Ovary (tissue), 9 donors: ENCODE results near the gene FAM170B. TPM values are rescaled to one million over a fixed set of nuclear protein-coding genes. Genes with fewer than 3 reads are reported as not detected.
A peak's percentile ranks its signal among the peaks of the same experiment; 100 is the strongest.

Source experiments
- DNase-seq, 5 donors: peaks; one replicate each; pipeline ENCODE4 v3.0.0-alpha.2; 2019 to 2020
- H3K27ac ChIP-seq, 2 donors: fragments of 200-600 bp; one replicate each; pipeline versions ENCODE4 v1.5.1 to v1.8.0; 2019 to 2022
- H3K27me3 ChIP-seq: fragments of 200-600 bp; one replicate; pipeline ENCODE4 v1.8.0; 2022
- H3K36me3 ChIP-seq: fragments of 200-600 bp; sonication (generic); one replicate; pipeline ENCODE4 v1.5.1; 2019
- H3K4me1 ChIP-seq: one replicate; pipeline ENCODE4 v1.8.1; 2013; ENCODE audit warnings: mild to moderate bottlenecking, moderate library complexity; ENCODE audit not compliant: insufficient read depth
- H3K4me3 ChIP-seq: fragments of 200-600 bp; sonication (generic); one replicate; pipeline ENCODE4 v1.5.1; 2017
- H3K9me3 ChIP-seq, 2 donors: fragments of 200-600 bp in 1 of 2; sonication (generic) in 1 of 2; one replicate each; pipeline versions ENCODE4 v1.5.1 to v1.8.1; 2013 to 2019; ENCODE audit warnings: mild to moderate bottlenecking in 1 of 2, moderate library complexity in 1 of 2
- EP300 ChIP-seq: sonication (generic); formaldehyde crosslinking; IDR thresholded peaks from one replicate; pipeline ENCODE4 v1.6.1; 2017; ENCODE audit warnings: antibody characterized with exemption
- POLR2A ChIP-seq: fragments of 450-650 bp; IDR thresholded peaks from one replicate; pipeline ENCODE4 v1.6.1; 2017; ENCODE audit warnings: antibody characterized with exemption, mild to moderate bottlenecking, moderate library complexity
- WGBS, 3 donors: extraction: QIAGEN DNeasy Blood & Tissue Kit in 1 of 3; methylation state at CpG; one replicate each; pipeline versions ENCODE4 v1.1.5 to v1.1.7; 2013 to 2017; 5-methylcytosine and 5-hydroxymethylcytosine counted together
- intact Hi-C, 4 donors: fragments of 100-400 bp; cut with DNase I; formaldehyde crosslinking; loops; one replicate each; pipeline versions ENCODE4 v1.11.0 to v1.15.1; 2022 to 2023
- polyA plus RNA-seq, 2 donors: library from polyadenylated mRNA; stranded (reverse); fragments of 200-250 nt in 1 of 2; fragments of 350-450 nt in 1 of 2; fragmentation: Illumina TruSeq in 1 of 2; extraction: RNeasy Lipid Tissue Mini Kit (QIAGEN cat#74804) in 1 of 2; gene quantifications; one replicate each; pipeline ENCODE4 v1.2.3, GENCODE V29; 2013 to 2014
- total RNA-seq, 7 donors: library from RNA; depleted of rRNA in 2 of 7; stranded (reverse); fragments of >200 nt in 2 of 7; fragmentation: NEBNext Ultra II Directional in 3 of 7; extraction: Animal tissue kit (Norgen Biotek cat#: 25700) in 3 of 7; gene quantifications; one replicate each; pipeline versions ENCODE4 v1.1.0 to v1.2.4, GENCODE V29; 2016 to 2023
- TF ChIP-seq, protein P1 (sequence below), 3 donors: fragments of 450-650 bp in 2 of 3; fragments of 200-600 bp in 1 of 3; IDR thresholded peaks; one replicate each; pipeline versions ENCODE4 v1.5.1 to v1.8.0; 2016 to 2022; ENCODE audit warnings: antibody characterized with exemption in 3 of 3, mild to moderate bottlenecking in 1 of 3
- donor health status: DM: no; HTN: no; CAD: no; lungs with moderate emphysema.
- donor health status: DM: no; HTN: no; CAD: no.
- donor health status: Bipolar disorder and iron deficiency.
- donor health status: DM: yes; HTN: yes; CAD: no.
- donor health status: DM: no; HTN: no; CAD: no.
- donor health status: DM: yes; HTN: yes; CAD: no.

The FAM170B gene
- total and polyA plus RNA-seq, 9 donors: not detected

DNA sequence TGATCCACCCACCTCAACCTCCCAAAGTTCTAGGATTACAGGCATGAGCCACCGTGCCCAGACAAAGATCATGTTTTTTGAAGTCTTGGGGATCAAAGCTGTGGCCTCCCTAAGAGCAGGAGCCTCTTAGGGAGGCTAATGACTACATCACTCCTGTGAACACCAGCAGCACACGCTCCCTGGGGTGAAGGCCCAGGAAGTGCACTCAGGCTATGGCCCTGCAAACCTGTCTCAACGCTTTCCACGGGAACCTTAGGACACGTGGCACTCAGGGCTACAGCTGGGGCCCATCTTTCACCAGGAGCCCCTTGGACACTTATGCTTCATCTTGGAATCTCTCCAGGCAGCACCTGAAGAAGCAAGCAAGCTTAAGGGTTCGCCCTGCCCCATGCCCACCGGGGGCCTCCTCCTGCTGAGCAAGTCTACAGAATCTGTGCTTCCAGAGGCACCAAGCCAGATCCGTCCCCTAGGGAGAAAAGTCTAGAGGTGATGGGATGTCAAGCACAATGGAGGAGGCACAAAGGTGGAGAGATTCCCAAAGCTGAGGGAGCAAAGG is 36.9 kb downstream of the FAM170B start:
- Histone ChIP-seq H3K27me3 (no peaks in the 10 kb centered on the region), H3K4me1 (peaks cover 17% of the 10 kb centered on the region), H3K4me3 (no peak overlapping the region), H3K36me3 (no peaks in the 10 kb centered on the region), H3K9me3 (no peaks in the 10 kb centered on the region), H3K27ac (no peak overlapping the region)
- DNase-seq: peak in 2 of 5 donors; percentile 14 to 18
- TF ChIP-seq, protein P1, sequence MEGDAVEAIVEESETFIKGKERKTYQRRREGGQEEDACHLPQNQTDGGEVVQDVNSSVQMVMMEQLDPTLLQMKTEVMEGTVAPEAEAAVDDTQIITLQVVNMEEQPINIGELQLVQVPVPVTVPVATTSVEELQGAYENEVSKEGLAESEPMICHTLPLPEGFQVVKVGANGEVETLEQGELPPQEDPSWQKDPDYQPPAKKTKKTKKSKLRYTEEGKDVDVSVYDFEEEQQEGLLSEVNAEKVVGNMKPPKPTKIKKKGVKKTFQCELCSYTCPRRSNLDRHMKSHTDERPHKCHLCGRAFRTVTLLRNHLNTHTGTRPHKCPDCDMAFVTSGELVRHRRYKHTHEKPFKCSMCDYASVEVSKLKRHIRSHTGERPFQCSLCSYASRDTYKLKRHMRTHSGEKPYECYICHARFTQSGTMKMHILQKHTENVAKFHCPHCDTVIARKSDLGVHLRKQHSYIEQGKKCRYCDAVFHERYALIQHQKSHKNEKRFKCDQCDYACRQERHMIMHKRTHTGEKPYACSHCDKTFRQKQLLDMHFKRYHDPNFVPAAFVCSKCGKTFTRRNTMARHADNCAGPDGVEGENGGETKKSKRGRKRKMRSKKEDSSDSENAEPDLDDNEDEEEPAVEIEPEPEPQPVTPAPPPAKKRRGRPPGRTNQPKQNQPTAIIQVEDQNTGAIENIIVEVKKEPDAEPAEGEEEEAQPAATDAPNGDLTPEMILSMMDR (IDR thresholded peaks at IDR 0.05): no peak
- TF ChIP-seq POLR2A (no peak), EP300 (no peak)
- 81 to 89% (median 87%) methylated on average over 8 of the region's 8 CpGs for WGBS, 3 donors
- intact Hi-C loops: no loop called here

DNA sequence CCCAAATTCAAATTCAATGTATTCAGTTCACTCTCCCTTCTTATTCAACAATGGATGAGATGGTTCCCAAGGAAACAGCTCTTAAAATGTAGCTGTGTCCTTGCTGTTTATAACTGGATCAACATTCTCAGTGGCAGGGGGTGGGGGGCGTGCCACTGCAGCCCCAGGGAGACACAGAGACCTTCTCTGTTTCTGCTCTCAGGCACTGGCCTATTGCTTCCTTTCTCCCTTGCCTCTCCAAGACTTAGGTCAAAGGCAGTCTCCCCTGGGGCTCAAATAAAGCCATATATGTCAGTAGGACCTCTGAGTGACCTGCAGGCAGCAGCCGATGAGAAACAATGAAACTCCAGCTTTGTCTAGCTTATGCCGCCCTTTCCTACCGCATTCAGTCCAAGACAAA is 39.2 kb downstream of the FAM170B start:
- Histone ChIP-seq H3K27ac (no peak overlapping the region), H3K4me1 (peaks cover 32% of the 10 kb centered on the region), H3K36me3 (no peaks in the 10 kb centered on the region), H3K4me3 (no peak overlapping the region), H3K27me3 (no peaks in the 10 kb centered on the region), H3K9me3 (no peaks in the 10 kb centered on the region)
- intact Hi-C loops: no loop called here
- 56 to 63% (median 57%) methylated on average over 4 of the region's 4 CpGs for WGBS, 3 donors
- DNase-seq: no peak
- TF ChIP-seq EP300: no peak
- TF ChIP-seq, protein P1 (IDR thresholded peaks at IDR 0.05): no peak
- TF ChIP-seq POLR2A: no peak

DNA sequence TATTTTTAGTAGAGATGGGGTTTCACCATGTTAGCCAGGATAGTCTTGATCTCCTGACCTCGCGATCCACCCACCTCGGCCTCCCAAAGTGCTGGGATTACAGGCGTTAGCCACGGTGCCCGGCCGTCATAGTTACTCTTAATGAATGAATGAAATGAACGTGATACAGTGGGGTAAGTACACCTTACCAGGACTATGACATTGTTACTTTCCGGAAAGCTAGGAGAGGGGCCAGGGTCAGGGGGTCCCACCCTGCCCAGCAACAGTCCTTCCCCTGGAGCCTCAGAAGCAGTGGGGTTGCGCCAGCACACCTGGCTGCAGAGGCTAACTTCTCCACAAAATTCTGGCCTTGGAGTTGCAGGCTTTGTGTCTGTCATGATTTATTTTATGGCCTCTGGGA is 39.9 kb downstream of the FAM170B start:
- H3K27ac ChIP-seq: no peak overlapping the region
- DNase-seq: peak in 1 of 5 donors; percentile 12
- 96 to 98% (median 96%) methylated on average over 10 of the region's 10 CpGs for WGBS, 3 donors

DNA sequence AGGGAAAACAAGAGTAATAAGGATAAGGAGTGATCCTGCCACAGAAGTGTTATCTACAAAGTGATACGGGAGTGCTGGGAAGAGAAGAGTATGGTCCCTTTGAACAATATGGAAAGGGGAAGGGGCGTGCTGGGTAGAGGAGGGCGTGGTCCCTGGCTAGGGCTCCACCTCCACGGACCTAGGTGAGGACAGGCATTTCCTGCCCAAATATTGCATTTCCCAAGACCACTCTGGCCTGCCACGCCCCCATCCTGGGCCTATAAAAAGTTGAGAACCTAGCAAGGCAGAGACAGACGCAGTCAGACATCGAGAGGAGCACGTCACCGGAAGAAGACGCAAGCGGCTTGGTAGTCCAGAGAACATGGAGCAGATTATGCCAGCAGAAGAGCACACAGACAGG is 41.3 kb downstream of the FAM170B start:
- H3K36me3 ChIP-seq: no peaks in the 10 kb centered on the region
- no peaks in the 10 kb centered on the region for H3K27me3 ChIP-seq
- no peaks in the 10 kb centered on the region for H3K9me3 ChIP-seq
- H3K27ac ChIP-seq: no peak overlapping the region
- peaks cover 37% of the 10 kb centered on the region for H3K4me1 ChIP-seq
- intact Hi-C loops: no loop called here
- peak in 3 of 5 donors; percentile 3 to 27 (median 9) for DNase-seq
- 91 to 94% (median 92%) methylated on average over 11 of the region's 11 CpGs for WGBS, 3 donors
- TF ChIP-seq, protein P1 (IDR thresholded peaks at IDR 0.05): no peak
- TF ChIP-seq POLR2A (no peak), EP300 (no peak)
- H3K4me3 ChIP-seq: no peak overlapping the region

More for the DNA sequence above, 39.9 kb downstream of the FAM170B start:
- Histone ChIP-seq H3K36me3 (no peaks in the 10 kb centered on the region), H3K4me1 (peaks cover 35% of the 10 kb centered on the region), H3K27me3 (no peaks in the 10 kb centered on the region), H3K9me3 (no peaks in the 10 kb centered on the region), H3K4me3 (no peak overlapping the region)
- intact Hi-C loops: no loop called here
- TF ChIP-seq, protein P1 (IDR thresholded peaks at IDR 0.05): no peak
- TF ChIP-seq POLR2A: no peak
- no peak for TF ChIP-seq EP300
